Fibroblast of peridontal ligament (primary cell): ENCODE data around the gene RUSC2.
A peak's percentile ranks its signal among the peaks of the same experiment; 100 is the strongest.
"Not testable (repeated sequence)": the region's sequence is repeated elsewhere in the genome, so short reads cannot be mapped to it uniquely, and the experiment has no call there.

Experiments
- DNase-seq: peaks from one replicate; pipeline ENCODE4 v3.0.0-alpha.2; 2010; ENCODE audit errors: extremely low read depth

Gene RUSC2

GRCh38 chr9:35489313-35490154 lies at the start of gene RUSC2:
Gene RUSC2, plus strand, starts transcription at chr9:35490111. Its CDS starts 56,411 bp downstream, at chr9:35546522.
- peak; percentile 86 for DNase-seq

GRCh38 chr9:35446012-35446411 lies 43.9 kb upstream of the RUSC2 start:
- DNase-seq = no peak

GRCh38 chr9:35448496-35448895 lies 41.4 kb upstream of the RUSC2 start:
- no peak for DNase-seq

GRCh38 chr9:35452481-35452880 lies 37.4 kb upstream of the RUSC2 start:
- no peak for DNase-seq

- DNase-seq = no peak
These were observed 36.1 kb upstream of the RUSC2 start for GRCh38 chr9:35453786-35454185.

- DNase-seq = no peak
These were observed 25.5 kb upstream of the RUSC2 start for GRCh38 chr9:35464141-35465025.

- no peak for DNase-seq
These were observed 19.6 kb upstream of the RUSC2 start for GRCh38 chr9:35470340-35470739.

- peak; percentile 31 for DNase-seq
These were observed 19.0 kb upstream of the RUSC2 start for GRCh38 chr9:35470894-35471293.

GRCh38 chr9:35476596-35476995 lies 13.3 kb upstream of the RUSC2 start:
- DNase-seq = no peak

GRCh38 chr9:35477211-35477855 lies 12.6 kb upstream of the RUSC2 start:
- peak; percentile 89 for DNase-seq

GRCh38 chr9:35478871-35479270 lies 11.0 kb upstream of the RUSC2 start:
- no peak for DNase-seq

- DNase-seq = peak; percentile 78
These were observed 8.4 kb upstream of the RUSC2 start for GRCh38 chr9:35481347-35481975.

- no peak for DNase-seq
These were observed 7.8 kb upstream of the RUSC2 start for GRCh38 chr9:35482071-35482470.

- DNase-seq = no peak
These were observed 5.5 kb upstream of the RUSC2 start for GRCh38 chr9:35484406-35484805.

- DNase-seq = no peak
These were observed 2.8 kb upstream of the RUSC2 start for GRCh38 chr9:35487081-35487480.

GRCh38 chr9:35488021-35488420 lies 1.9 kb upstream of the RUSC2 start:
- peak; percentile 84 for DNase-seq

GRCh38 chr9:35488566-35489312 lies 1.2 kb upstream of the RUSC2 start:
- DNase-seq = no peak

- no peak for DNase-seq
These were observed 421 bp downstream of the RUSC2 start for GRCh38 chr9:35490155-35490909.

- peak; percentile 56 for DNase-seq
These were observed 1.1 kb downstream of the RUSC2 start for GRCh38 chr9:35490910-35491465.

GRCh38 chr9:35493119-35493518 lies 3.2 kb downstream of the RUSC2 start:
- not testable (repeated sequence) for DNase-seq
